A549 treated with ZK216348 at 1 μM for 4 hours (cell line): ENCODE results near the gene BCL2L13. TPM values are rescaled to one million over a fixed set of nuclear protein-coding genes. Genes with fewer than 3 reads are reported as not detected.

Source experiments
- total RNA-seq: library from RNA; stranded (reverse); fragments of 200-300 nt; extraction: Qiagen RNA extraction; gene quantifications from 5 replicates; pipeline ENCODE4 v1.2.3, GENCODE V29; 2022; ENCODE audit warnings: low read depth

BCL2L13 gene
- total RNA-seq = 29.1 to 36.0 TPM (median 31.4 TPM) in 5 replicates

GRCh38 chr22:17638432-17639246 lies at the start of gene BCL2L13:
Gene BCL2L13, plus strand, starts transcription at chr22:17638757. Its CDS starts 16,955 bp downstream, at chr22:17655712.

GRCh38 chr22:17628406-17629172 lies 10.0 kb upstream of the BCL2L13 start, which contains the start of gene ATP6V1E1:
Gene ATP6V1E1, minus strand, starts transcription at chr22:17628749. Its CDS starts 114 bp downstream, at chr22:17628635.

GRCh38 chr22:17774206-17774925 lies 135.8 kb downstream of the BCL2L13 start, which contains the start of gene BID:
Gene BID, minus strand, starts transcription at chr22:17774469. Its CDS starts 24,353 bp downstream, at chr22:17750116.

Other genes starting within 250 kb of the BCL2L13 start
- gene SLC25A18, start 75.3 kb upstream of the BCL2L13 start, total RNA-seq = 0.09 to 0.31 TPM (median 0.13 TPM) in 5 replicates
- gene ATP6V1E1, start 10.0 kb upstream of the BCL2L13 start, total RNA-seq = 112 to 135 TPM (median 122 TPM) in 5 replicates
- gene BID, start 135.7 kb downstream of the BCL2L13 start, total RNA-seq = 35.6 to 79.7 TPM (median 76.6 TPM) in 5 replicates